HG02763 (cell line): ENCODE data around the gene DEPDC1.
A peak's percentile ranks its signal among the peaks of the same experiment; 100 is the strongest.
"Not testable (repeated sequence)": the region's sequence is repeated elsewhere in the genome, so short reads cannot be mapped to it uniquely, and the experiment has no call there.

Experiments used
- ATAC-seq: cut with Tn5 transposase; IDR thresholded peaks from one replicate; pipeline ENCODE4 v1.9.1; 2021; ENCODE audit warnings: mild to moderate bottlenecking, moderate library complexity; ENCODE audit not compliant: unreplicated experiment

The DEPDC1 gene

DNA sequence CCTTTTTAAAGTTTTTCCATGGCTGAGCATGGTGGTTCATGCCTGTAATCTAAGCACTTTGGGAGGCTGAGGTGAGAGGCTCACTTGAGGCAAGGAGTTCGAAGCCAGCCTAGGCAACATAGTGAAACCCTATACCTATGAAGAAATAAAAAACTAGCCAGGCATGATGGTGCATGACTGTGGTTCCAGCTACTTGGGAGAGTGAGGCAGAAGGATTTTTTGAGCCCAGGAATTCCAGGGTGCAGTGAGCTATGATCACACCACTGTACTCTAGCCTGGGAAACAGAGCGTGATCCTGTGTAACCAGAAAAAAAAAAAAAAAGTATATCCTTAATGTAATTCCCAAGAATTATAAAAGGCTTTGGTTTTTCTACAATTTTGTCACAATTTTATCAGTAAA lies 17.4 kb downstream of the DEPDC1 start:
- no peak for ATAC-seq

DNA sequence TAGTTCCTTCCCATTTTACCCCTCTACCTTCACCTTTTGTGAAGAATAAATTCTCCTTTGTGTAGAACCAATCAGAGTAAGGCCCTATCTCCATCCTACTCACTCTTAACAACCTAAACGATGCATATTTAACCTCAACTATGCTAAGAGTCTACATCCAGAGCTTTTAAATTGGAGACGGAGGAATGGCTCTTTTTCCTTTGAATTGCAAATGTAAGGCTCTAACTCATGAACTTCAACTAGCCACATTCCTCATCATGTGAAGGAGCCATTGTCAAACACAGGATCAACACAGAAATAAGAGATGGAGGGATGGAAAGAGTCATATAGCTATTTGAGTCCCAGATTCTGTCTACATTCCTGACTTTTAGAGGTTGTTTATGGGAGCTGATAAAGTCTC lies 18.2 kb downstream of the DEPDC1 start:
- ATAC-seq = no peak

DNA sequence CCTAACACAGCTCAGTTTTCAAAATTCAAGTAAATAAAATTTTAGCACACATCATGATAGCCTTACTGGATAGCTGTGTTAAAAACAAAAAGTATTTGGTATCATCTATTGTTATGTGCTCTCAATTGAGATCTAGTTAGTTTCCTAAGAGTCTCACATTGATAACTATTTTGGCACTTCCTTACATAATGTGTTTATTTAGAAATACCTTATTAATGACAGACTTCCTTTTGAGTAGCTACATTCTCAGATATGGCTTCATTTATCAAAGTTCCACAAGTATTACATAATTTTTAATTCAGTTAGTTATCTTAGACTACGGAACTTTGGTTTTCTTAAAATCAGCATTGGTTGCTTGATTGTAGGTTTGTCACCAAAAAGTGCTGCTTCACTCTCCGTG lies 20.3 kb downstream of the DEPDC1 start:
- not testable (repeated sequence) for ATAC-seq

DNA sequence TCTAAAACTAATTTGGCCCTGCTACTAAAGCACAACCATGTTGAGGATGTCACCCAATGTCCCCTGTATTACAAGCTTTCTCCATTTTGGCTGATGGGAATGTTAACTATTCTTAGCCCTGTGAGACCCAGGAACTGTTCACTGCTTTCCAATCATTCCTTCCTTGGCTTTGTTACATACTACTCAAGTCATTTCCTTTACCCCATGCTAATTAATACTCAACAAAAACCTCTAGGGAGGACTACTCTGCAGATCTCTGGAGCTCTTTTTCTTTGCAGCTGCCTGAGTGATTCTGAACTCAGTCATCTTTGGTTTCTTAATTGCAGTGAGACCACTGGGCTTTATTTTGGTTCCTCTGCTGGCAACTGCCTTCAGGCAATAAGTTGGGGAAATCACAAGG lies 23.8 kb downstream of the DEPDC1 start:
- ATAC-seq = no peak

DNA sequence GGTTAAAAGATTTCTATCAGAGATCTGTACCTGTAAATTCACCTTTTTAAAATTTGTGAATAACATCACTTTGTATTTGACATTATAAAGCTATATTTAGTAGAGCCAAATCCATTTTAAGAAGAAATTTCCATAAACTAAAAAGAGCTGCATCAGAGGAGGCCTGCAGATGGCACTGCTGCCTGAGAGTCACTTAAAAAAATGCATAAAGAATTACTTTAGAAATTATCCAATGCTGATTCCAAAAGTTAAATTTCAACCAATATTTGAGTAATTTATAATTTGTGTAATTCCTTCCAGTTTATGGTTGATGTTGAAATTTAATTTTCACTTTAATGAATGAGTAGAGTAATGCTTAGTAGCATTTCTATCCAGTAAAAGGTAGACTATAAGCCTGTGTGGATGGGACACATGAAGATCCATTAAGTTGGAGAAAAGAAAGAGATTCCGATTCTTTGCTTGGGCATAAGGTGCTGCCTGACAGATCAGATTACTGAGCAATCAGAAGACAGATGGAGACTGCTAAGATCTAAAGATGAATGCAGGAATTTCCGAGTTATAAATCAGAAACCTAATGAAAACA lies 26.4 kb downstream of the DEPDC1 start:
- ATAC-seq = no peak

DNA sequence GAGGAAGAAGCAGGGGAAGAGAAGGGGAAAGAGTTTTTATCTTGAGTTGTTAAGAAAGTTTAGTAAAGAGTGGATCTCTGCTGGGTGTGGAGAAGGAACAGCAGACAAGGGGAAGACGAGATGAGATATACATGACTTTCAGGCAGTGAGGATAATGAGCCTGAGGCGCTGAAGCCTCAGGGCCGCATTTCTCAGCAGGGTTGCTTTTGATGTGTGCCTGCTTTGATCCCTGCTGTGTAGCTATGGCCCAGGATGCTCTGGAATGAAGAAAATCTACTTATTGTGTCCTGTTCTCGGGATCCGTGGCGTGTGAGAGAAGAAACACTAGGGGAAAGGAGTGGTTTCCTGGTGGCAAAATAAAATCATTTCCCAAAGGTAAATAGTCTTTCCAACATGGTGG lies 32.0 kb downstream of the DEPDC1 start:
- ATAC-seq = no peak

DNA sequence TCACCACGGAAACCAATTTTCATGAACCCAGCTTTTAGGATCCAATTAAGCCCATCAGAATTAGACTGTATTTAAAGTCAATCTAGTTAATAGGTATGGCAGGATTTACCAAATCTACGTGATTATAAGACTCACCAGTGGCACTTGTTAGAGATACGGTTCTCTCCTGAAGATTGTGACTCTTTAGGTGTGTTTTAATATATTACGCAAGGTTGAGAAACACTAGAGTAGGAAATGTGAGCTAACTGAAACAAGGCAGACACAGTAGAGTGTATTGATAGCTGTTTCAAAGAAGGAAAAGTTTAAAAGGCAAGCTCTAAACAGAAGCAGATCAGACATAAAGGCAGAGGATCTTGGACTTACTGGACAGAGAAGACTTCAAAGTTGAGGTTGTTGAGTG lies 35.9 kb downstream of the DEPDC1 start:
- ATAC-seq = no peak

DNA sequence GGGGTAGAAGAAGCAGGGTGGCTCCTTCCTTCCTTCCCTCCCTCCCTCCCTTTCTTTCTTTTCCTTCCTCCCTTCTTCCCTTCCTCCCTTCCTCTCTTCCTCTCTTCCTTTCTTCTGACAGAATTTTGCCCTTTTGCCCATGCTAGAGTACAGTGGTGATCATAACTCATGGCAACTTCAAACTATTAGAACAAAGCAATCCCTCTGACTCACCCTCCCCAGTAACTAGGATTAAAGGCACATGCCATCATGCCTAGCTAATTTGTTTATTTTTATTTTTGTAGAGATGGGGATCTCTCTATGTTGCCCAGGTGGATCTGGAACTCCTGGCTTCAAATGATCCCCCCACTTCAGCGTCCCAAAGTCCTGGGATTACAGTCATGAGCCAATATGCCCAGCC lies 37.1 kb downstream of the DEPDC1 start:
- ATAC-seq = no peak

DNA sequence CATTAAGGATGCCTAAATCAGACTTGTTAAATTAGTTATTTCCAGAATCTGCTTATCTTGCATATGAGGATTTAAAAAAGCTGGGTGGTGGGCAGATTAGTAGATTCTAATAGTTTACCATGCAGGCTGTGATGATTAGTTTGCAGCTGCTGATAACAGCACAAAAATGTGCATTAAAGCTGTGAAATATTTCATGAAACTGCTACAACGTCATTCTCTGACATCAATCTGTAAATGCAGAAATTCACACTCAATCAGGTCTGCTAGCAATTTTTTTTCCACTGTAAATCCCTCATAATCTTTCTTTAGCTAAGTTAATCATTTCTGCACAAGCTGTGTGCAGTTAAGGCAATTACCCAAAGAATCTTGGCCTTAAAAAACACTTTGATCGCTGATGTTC lies 37.8 kb downstream of the DEPDC1 start:
- ATAC-seq = no peak

DNA sequence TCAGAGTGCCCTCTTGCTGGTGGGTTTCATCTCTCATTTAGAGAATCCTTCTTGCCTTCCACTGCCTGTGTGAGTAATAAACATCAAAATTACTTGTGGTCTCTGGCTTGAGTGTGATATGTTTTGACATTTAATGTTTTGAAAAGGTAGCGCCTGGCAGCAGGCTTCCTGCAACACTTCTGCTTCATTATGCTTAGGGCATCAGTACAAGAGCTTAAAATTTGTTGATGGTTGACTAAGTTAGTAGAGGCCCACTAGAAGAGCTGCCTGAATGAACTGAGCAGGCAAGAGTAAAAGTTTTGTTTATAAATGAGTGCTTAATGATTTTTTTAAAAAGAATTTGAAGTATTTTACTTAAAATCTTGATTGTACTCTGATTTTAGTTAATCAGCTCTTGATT lies 40.7 kb downstream of the DEPDC1 start:
- ATAC-seq = no peak

DNA sequence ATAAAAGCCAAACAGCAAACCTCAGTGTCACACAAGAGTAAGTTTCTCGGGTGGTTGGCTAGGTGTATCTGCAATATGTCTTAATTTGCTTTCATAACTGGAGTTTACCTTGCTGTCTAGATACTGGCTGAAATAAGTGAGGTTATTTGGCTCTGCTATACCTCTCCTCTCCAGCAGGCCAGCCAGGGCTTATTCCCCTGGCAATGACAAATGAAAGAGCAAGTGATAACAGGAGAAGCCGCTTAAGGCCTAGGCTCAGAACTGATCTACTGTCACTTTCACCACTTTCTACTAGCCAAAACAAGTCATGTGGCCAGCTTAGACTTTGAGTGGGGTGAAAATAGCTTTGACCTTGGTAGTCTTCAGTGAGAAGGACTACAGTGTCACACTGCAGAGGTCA lies 42.3 kb downstream of the DEPDC1 start:
- ATAC-seq = no peak

DNA sequence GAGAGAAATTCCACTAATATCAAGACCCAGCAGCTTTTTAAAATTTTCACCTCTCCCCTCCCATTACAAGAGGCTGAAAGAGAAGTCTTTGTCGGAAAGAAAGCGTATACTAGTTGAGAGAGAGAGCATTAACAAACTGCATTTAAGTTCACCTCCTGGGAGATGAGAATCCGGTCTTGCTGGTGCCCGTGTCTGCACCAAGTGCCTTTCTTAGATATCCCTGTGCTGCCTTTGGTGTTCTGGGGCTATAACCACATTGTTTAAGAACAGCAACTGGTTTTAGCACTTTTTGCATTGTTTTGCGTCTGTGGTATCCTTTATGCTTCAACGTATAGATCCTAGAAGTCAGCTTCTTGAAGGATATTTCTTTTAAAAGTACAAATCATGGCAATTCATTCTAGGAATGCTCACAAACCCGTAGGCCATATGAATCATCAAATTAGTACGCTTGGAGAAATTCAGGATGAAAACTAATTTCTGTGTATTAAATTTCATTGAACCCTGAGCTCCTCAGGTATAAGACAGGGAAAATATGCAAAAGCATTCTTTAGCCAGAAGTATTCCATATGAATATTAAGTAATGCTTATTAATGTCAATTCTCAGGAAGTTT lies 43.7 kb downstream of the DEPDC1 start:
- ATAC-seq = no peak

DNA sequence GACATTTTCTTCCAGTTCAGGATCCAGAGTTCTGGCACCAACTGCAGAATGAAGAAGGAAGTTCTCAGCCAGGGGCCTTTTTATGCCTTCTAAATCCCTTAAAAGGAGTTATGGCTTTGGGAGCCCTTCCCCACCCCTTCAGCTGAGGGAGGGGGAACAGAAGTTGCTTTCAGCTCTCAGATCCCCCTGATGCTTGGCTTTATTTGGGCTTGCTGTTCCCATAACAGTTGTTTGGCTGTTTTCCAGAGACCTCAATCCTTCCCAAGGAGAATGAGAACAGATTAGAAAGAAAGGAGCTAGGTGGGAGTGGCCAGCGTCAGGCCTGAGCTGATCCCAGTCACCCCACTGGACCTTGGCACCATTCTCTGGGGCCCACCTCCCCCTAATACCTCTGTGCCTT lies 47.0 kb downstream of the DEPDC1 start, which contains the start of gene RPE65:
Gene RPE65 (minus strand): TSS at position 54 of the 400 bp plus-strand sequence. CDS start 49 bp downstream, at position 5.
- ATAC-seq = no peak

DNA sequence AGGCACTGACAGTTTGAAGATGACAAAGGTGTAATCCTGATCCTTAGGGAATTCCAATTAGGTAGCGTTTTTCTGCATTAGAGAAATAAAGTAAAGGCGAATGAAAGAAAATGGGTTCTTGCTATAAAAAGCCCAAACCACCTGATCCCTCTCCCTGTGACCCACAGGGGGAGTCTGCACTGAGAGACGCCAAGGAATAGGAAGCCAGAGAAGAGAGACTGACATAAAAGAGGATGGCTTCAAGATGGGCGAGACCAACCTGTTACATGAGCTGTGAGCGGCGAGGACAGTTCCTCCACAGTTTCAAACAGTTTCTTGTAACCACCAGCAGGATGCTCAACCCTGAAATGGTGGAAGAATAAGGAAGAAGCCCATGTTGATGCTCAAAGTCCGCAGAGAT lies 48.5 kb downstream of the DEPDC1 start:
- no peak for ATAC-seq

DNA sequence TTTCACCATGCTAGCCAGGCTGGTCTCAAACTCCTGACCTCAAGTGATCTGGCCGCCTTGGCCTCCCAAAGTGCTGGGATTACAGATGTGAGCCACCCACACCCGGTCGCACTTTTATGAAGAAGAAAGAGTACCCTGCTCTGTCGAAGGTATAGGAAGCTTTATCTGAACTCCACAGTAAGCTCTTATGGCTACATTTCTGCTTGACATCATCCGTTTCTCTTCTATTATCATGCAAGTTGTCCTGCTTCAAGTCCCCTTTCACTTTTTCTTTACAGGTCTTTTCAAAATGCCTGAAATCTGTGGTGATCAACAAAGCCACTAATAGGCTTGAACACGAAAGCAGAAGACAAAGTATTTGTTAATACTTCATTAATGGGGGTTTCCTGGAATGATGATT lies 51.2 kb downstream of the DEPDC1 start:
- ATAC-seq = no peak

DNA sequence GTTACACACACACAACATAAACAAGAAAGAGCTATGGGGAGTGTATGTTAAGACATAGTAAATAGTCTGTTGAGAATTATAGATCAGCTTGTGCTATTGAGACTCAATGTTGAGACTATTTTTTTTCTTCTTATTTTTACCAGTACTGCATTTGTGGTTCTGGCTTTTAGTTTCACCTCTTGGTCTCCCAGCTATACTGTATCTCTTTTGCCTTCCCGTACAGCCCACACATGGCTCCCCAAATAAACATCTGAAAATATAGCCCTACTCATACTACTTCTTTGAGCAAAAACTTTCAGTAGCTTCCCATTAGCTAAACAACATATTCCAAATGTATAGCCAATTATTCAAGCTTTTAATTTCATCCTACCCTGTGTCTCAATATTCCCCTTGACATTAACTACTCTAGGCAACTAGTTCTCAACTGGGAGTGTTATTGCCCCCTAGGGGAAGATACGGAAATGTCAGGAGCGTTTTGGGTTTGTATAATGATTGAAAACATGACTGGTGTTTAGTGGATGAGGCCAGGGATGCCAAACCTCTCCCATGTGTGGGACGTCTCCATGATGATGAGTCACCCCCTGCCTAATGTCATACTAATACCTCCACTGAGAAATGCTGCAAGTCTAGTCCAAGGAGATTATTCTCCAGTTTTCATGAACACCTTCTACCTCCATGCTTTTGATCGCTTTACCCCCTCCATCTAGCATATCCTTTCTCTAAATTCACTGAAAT lies 53.9 kb downstream of the DEPDC1 start:
- peak; percentile 71 for ATAC-seq

DNA sequence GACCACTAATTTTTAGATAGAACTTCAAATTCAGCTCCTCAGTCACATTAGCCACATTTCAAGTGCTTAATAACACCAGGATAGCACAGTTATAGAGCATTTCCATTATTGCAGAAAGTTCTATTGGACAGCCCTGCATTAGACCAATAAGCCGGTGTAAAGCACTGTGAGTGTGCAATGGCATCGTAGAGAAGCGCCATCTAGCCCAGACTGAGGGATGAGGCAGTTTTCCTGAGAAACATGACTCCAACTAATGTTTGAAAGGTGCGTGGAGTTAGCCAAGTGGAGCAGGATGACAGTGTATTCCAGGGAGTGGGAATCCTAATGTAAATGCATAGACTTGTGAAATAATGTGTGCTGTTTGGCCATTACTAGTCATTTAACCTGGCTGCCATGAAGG lies 54.9 kb downstream of the DEPDC1 start:
- ATAC-seq = no peak

DNA sequence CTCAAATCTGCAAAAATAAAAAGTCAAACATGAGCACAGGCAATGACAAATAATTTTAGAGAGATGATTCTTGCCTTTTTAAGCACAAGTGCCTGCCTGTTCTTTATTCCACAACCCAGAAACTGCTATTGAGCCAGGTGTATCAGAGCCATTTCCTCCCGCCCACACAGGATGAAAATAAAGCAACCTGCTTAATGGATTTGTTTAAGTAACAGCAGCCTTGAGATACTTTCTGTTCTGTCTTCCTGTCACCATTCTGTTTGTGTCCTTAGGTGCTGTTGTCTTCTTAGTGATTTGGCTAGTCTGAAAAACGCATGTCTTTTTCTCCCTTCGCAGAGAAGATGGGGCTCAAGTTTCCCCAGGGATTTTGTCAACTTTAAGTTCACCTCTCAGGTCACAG lies 58.6 kb downstream of the DEPDC1 start:
- no peak for ATAC-seq

DNA sequence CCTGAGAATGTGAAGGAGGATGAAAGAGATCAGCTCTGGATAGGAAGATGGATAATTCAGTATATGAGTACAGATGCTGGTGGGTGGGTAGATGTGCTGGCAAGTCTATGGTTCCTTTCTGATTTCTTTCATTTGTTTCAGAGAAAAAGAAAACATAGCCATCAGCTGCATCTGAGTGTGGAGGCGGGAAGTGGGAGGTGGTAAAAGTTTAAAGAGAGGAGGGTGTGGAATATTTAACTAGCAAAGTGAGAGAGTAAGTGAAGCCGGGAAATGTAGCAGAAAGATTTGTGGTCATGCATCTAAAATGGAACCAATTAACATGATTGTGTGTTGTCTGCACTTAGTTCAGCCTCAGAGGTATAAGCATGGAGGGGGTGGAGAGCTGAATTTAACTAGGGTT lies 63.5 kb downstream of the DEPDC1 start:
- no peak for ATAC-seq

DNA sequence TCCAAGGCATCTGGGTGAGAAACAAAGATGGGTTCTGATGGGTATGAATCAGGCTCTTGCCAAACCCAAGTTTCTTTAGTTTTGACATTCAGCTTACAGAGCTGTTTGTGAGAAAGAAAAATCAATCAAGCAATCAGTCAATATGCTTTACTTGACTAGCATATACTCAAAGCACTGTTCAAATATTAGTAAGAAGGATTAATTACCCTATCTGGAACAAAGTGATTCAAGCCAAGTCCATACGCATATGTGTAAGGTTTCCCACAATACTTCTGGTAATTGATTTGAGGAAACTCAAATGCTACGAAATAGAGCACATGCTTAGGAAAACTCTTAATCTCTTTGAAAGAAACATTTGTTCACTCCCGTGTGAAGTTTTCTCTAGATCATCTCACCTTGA lies 65.8 kb downstream of the DEPDC1 start:
- no peak for ATAC-seq

DNA sequence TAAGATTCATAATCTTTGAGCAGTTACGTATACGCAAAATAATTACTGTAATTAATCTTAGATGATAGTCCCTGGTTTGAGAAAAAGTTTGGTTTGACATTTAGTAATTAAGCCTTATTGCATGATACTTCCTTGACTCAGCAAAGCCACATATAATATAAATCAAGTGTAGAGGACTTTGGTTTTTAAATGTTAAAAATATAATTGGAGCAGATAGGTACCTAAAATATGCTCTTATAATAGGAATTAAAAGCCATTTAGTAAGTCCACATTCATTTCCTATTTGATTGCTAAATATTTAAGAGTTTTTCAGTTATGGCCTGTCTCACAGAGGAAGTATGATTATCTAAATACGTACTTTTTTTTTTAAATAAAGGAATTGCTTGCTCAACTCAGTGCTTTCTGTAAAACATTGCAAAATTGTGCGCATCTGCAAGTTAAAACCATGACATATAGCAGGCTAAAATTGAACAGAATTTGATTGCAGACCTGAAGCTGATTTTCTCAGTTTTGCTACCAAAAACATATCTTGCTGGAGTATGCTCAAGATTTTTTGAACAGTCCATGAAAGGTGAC lies 67.6 kb downstream of the DEPDC1 start:
- no peak for ATAC-seq

DNA sequence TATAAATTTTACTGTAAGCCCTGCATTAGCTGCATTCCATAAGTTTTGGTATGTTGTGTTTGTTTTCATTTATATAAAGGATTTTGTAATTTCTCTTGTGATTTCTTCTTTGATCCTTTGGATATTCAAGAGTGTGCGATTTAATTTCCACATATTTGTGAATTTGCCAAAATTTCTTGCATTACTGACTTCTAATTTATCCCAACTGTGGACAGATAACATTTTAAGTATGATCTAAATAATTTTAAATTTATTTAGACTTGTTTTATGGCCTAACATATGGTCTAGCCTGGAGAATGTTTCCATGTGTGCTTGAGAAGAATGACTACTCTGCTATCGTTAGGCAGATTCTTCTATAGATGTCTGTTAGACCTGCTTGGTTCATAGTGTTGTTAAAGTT lies 70.3 kb downstream of the DEPDC1 start:
- ATAC-seq = no peak
